HG03097 (cell line): Measurements from ENCODE around the gene SETMAR.

Experiments used
- ATAC-seq: cut with Tn5 transposase; IDR thresholded peaks from one replicate; pipeline ENCODE4 v1.9.1; 2021; ENCODE audit not compliant: unreplicated experiment, low FRiP score

SETMAR gene

DNA sequence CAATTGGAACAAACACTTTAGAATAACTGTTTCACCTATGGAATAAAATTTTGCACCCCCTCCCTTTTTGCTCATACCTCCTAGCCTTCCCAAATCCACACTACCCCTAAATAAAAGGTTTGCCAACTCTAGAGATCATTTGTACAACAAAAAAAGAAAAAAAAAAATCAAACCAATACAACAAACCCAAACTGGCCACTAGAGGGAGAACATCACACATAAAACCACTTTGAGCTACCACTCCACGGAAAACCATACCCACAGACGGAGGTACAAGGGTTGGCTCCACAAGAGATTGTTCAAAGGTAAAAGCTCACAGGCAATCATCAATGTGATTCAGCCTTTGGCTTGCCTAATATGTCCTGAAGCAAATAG lies 47.6 kb downstream of the SETMAR start:
- peak; percentile 84 for ATAC-seq

GRCh38 chr3:4351164-4351855 lies 48.1 kb downstream of the SETMAR start:
- peak; percentile 41 for ATAC-seq

DNA sequence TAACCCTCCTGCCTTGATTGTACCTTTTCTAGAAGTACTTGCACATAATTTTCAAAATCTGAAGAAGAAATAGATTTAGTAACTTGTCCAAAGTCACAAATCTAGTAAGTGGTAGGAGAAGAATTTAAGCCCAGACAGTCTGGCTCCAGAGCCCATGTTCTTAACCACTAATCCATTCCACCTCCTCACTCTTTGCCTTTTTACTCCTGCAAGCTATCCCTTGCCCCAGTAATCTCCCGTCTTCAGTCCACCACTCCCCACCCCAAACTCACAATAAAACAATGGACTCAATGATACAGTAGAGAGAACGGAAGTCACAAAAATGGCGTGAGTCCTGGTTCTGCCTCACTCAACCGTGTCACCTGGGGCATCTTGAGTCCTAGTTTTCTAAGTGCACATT lies 48.7 kb downstream of the SETMAR start:
- no peak for ATAC-seq

DNA sequence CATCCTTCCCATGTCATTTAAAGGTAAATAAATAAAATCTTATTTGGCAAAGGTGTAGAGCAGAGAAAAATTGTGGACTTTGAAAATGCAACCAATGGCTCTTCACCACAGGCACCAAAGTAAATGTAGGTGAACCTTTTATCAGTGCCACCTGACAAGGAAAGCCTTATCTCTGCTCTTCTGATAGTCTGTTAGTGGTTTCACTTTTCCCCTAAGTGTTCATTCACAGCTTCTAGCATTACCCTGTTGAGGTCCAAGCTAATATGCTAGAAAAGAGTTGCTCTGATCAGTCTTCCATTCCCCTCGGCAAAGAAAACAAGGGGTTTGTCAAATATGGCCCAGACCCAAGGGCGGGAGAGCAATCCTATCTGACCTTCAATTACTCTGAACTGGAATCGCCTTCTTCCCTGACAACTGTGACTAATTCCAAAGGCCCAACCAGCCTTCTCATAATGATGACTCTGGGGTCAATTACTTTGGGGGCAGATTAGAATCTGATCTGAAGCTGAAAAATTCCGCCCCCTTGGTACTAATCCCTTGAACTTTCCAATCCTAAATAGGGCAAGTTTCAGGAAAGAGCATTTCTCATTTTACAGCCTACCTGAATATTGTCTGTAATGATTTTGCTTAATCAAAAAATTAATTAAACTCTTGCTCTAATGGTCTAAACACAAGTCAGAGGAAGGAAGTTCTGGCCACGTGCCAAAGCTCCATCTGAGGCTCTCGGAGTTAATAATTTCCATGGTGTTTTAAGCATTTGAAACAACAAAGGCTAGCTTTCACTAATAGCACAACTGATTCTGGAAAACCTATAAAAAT lies 52.4 kb downstream of the SETMAR start:
- no peak for ATAC-seq

- ATAC-seq = no peak
Measured at GRCh38 chr3:4356220-4356540, 53.0 kb downstream of the SETMAR start.

DNA sequence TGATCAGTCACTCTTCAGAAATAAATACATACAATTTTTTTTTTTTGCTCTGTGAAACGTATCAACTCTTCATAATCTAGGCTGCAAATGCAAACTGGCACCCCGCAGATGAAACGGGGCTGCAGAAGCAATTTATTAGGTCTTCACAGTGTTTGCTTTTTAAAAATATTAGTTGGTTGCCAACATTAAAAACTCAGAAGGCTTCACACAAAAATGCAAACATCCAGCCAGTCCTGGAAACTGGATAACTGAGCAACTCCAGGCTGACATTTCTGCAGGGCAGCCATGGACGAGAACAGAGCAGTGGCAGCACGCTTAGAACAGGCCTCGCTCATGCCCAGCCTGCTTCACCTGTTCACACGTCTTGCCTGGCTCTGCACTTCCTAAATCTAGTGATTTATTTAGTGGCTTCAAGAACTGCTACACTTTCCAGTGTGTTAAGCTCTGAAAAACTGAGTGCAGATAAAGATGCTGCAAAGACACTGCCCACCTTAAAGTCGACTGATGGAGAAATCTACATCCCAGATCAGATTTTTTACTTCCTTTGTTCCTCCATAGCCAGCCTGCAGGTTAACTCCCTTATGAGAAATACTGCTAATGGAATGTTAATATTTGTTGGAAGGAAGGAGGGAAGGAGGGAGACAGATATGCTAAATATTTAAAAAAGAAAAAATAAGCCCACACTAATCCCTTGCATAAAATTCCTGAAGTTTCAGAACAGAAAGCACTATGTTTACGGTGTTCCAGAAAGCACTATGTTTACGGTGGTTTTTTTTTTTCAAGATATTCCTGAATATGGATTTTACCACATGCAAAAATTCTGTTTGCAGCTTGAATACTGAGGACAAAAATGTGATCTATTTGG lies 53.6 kb downstream of the SETMAR start:
- no peak for ATAC-seq

DNA sequence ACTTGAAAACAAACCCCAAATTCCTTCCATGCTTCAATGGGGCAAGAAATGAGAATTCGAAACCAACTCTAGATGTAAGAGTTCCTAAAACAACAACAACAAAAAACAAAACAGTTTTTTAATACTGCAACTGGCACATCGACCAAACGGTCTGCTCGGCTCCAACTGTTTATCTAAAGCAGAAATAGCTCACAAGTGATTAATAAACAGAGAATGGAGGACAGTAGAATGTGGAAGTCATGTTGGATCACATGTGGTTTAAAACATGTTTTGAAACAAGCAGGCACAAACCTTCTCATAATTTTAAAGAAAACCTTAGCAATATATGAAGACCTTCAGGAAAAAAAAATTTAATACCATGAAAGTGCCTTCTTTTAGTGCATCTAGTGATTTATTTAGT lies 55.1 kb downstream of the SETMAR start:
- no peak for ATAC-seq

DNA sequence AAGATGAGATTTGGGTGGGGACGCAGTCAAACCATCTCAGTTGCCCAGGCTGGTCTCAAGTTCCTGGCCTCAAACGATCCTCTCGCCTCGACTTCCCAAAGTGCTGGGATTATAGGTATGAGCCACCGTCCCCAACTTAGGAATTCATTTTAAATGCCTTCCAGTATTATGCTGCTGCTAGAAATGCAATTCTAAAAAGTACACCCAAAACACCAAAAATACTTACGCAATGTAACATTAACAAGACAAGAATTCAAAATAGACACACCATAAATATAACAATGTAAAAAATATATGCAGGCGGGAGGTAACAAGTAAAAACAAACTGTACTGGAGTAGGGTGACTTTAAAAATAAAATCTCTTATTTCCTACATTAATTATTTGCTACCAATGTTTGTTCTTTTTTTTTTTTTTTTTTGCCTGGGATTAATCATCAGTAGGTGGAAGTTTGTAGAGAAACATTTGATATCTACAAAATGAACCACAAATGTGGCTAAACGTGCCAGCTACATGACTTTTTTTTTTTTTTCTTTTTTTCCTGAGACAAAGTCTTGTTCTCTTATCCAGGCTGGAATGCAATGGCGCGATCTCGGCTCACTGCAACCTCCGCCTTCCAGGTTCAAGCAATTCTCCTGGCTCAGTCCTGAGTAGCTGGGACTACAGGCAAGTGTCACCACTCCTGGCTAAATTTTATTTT lies 56.8 kb downstream of the SETMAR start:
- ATAC-seq = no peak

GRCh38 chr3:4360817-4361216 lies 57.6 kb downstream of the SETMAR start:
- ATAC-seq = no peak

DNA sequence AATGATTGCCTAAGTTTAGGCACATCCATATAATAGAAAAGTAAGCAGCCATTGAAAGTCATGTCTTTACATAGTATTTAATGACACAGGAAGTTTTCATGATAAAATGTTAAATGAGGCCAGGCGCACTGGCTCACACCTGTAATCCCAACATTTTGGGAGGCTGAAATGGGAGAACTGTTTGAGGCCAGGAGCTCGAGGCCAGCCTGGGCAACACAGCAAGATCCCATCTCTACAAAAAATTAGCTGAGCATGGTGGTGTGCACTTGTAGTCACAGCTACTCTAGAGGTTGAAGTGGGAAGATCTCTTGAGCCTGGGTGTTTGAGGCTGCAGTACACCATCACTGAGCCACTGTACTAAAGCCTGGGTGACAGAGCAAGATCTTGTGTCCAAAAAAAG lies 59.4 kb downstream of the SETMAR start:
- ATAC-seq = no peak
